ENCODE measurements around the gene JOSD2. TPM values are rescaled to one million over a fixed set of nuclear protein-coding genes. Genes with fewer than 3 reads are reported as not detected.
A peak's percentile ranks its signal among the peaks of the same experiment; 100 is the strongest.

The JOSD2 gene
- 18.9 and 27.4 TPM in 2 replicates for total RNA-seq

DNA sequence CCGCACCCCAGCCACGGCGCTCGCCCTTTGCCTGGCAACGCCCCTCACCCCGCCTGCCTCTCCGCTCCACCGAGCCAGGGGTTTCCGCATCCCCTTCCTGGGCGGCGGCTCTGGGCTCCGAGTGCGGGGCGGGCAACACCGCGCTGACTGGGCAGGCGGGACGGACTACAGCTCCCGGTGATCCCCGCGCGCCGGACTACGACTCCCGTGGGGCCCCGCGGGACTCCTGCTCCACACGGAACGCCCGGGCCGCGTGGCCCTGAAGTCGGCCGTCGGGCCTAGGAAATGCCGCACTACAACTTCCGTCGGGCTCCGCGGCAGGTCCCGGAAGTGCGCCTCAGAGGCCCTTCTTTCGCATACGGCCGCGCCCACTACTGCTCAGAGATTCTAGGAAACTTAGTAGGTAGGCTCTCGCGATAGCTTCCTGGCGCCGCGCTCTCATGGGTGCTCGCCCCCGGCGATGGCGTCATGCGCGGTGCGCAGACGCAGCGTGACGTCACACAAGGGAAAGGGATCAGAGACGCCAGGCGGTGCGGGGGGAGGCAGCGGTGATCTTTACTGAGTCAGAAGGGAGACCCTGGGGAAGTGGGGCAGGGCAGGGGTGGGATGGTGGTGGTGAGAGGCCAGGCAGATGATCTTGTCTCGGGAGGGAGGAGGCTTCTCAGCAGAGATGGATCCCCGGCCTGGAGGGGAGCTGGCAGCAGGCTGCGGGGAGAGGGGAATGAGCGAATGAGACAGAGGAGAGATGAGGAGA lies at the start of gene JOSD2:
Gene JOSD2 (minus strand): TSS at position 123 of the 754 bp plus-strand sequence. CDS start 760 bp downstream, outside the sequence.
- DNase-seq (ENCODE audit: low read depth in 2 of 2), result peak; percentile 98 to 99

DNA sequence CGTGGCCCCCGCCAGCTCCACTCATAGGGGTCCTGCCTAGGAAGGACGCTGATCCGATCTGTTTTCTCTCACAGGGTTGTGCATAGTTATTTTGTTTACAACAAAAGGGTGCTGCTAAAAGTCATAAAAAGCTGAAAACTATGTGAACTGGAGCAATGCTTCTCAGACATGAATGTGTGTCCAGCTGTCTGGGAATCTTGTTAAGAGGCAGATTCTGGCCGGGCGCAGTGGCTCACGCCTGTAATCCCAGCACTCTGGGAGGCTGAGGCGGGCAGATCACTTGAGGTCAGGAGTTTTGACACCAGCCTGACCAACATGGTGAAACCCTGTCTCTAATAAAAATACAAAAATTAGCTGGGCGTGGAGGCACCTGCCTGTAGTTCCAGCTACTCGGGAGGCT lies 48.6 kb upstream of the JOSD2 start:
- no peak for DNase-seq (ENCODE audit: low read depth in 2 of 2)

- DNase-seq (ENCODE audit: low read depth in 2 of 2), result no peak
Observed at GRCh38 chr19:50558449-50558848, 47.5 kb upstream of the JOSD2 start.

DNA sequence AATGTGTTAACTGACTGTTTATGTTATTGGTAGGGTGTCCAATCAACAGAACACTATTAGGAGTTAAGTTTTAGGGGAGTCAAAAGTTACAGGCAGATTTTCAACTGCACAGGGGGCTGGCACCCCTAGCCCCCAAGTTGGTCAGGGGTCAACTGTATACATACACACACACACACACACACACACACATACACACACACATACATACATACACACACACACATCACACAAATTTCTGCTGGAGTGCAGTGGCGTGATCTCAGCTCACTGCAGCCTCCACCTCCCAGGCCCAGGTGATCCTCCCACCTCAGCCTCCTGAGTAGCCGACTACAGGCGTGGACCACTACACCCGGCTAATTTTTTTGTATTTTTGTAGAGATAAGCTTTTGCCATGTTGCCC lies 47.0 kb upstream of the JOSD2 start:
- no peak for DNase-seq (ENCODE audit: low read depth in 2 of 2)

DNA sequence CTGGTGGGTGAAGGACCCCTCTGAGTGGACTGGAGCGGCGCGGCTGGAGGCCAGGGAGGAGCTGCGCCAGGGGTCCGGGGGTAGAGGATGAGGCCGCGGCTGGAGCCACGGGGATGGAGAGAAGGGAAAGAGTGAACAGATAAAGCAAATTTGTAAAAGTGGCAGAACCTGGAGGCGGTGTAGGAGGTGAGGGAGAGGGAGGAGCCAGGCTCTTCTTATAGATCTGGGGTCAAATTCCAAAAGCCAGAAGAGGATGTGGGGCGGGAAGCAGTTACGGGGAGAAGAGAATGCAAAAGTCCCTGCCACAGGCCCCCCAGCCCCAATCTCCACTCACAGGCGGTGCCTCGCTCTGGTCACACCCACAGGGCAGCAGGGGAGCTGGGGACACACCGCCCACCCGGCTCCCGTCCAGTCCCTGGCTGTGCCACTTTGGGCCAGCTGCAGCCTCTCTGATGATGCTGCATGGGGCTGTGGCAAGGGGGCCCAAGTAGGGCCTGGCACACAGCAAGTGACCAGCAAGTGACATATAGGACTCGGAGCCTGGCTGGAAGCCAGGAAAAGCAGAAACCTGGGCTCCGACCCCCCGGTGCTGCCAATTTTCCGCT lies 46.1 kb upstream of the JOSD2 start:
- DNase-seq (ENCODE audit: low read depth in 2 of 2), result no peak

GRCh38 chr19:50556282-50557008 lies 45.5 kb upstream of the JOSD2 start:
- DNase-seq (ENCODE audit: low read depth in 2 of 2), result peak; percentile 26 to 65

- DNase-seq (ENCODE audit: low read depth in 2 of 2), result no peak
Observed at GRCh38 chr19:50555450-50556281, 44.7 kb upstream of the JOSD2 start.

- no peak for DNase-seq (ENCODE audit: low read depth in 2 of 2)
Observed at GRCh38 chr19:50555033-50555432, 44.0 kb upstream of the JOSD2 start.

DNA sequence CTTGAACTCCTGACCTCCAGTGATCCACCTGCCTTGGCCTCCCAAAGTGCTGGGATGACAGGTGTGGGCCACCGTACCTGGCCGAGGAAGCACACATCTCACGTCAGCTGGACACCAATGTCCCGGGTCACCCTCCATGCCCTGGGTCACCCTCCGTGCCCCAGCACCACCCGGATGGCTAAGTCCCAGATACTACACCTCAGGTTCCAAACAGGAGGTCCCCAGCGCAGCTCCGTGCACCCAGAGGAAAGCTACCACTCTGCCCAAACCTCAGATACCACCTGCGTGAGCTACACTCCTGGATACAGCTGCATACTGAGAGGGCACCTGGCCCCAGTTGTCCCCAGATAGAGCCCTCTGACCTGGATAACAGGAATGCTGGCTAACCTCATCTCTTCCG lies 43.2 kb upstream of the JOSD2 start:
- no peak for DNase-seq (ENCODE audit: low read depth in 2 of 2)

GRCh38 chr19:50553134-50553703 lies 42.2 kb upstream of the JOSD2 start:
- no peak for DNase-seq (ENCODE audit: low read depth in 2 of 2)

- no peak for DNase-seq (ENCODE audit: low read depth in 2 of 2)
Observed at GRCh38 chr19:50552540-50552939, 41.5 kb upstream of the JOSD2 start.

- DNase-seq (ENCODE audit: low read depth in 2 of 2), result no peak
Observed at GRCh38 chr19:50551715-50552187, 40.8 kb upstream of the JOSD2 start.

GRCh38 chr19:50551034-50551714 lies 40.2 kb upstream of the JOSD2 start:
- DNase-seq (ENCODE audit: low read depth in 2 of 2), result no peak

DNA sequence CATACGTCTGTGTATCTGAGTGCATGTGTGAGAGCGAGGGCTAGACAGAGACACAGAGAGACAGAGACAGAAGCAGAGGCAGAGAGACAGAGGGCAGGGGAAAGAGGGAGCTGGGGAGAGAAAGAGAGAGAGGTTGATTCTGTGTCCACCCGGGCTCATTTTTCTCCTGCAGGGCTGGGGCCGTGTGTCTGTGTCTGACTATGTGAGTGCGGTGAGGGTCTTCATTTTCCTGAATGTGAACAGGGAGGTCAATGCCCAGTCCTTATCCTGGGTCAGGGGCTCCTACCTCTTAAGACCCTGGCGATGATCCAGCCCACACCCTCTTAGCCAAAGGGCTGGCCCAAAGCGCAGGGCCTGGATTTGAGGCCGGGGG lies 39.6 kb upstream of the JOSD2 start:
- no peak for DNase-seq (ENCODE audit: low read depth in 2 of 2)

GRCh38 chr19:50549927-50550593 lies 39.1 kb upstream of the JOSD2 start:
- DNase-seq (ENCODE audit: low read depth in 2 of 2), result no peak

GRCh38 chr19:50549059-50549926 lies 38.3 kb upstream of the JOSD2 start:
- no peak for DNase-seq (ENCODE audit: low read depth in 2 of 2)

DNA sequence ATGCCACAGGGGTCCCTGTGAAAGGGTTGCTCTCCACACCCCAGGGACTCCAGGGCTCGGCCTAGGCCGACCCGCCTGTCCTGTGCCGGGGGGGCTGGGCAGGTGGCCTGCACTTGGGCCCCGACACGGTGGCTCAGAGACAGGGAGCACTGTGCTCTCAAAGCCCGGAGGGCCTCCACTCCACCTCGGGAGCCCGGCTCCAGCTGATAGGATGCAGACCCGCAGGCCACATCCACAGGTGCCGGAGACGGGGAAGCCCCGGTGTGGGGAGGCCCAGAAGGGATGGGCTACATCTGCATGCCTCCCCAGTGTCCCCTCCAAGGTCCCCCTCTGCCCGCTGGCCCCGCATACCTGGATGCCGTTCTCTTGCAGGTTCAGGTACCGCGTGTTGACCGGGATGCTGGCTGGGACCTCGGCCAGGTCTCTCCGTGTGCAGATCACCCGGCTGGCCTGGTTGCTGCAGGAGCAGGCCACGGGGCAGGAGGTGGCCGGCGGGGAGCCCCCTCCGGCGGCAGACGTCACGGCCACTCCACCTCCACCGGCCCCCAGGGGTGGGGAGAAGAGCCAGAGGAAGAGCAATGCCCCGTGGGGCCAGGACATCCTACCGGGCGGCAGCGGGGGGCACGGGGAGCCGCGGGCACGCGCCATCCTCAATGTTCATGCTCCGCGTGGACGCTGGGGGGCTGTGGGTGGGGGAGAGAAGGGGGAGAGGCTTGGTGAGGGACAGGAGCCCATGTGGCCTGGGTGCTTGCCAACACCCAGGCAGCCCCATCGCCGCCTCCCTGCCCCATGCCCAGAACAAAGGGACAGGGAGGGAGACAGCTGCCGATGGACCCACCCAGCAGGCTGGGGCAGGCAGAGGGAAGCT lies 37.4 kb upstream of the JOSD2 start:
- DNase-seq (ENCODE audit: low read depth in 2 of 2), result no peak

Data from dermis microvascular lymphatic vessel endothelial cell (primary cell).